ENCODE measurements around the gene KRTAP12-4.
"Not testable (repeated sequence)": the region's sequence is repeated elsewhere in the genome, so short reads cannot be mapped to it uniquely, and the experiment has no call there.

KRTAP12-4 gene

DNA sequence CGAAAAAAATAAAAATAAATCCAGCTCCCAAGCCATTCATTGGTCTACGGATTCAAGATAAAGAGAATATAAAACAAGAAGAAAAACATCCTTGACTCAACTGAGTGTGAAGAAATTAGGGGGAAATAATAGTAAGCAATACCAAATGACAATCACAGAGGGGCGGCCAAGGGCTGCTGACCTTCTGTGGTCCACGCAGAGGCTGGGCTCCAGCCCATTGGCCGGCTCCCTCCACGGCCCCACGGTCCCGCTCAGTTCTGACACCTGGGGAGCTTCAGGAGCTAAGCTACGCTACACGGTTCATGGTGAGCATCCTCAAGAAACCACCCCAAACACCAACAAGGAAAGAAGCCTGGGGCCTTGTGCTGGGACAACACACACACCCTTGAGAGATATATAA lies 42.1 kb upstream of the KRTAP12-4 start:
- Mint-ChIP-seq H3K27me3 (ENCODE audit: low read depth) (peaks cover 59% of the 10 kb centered on the region), H3K9me3 (peaks cover 27% of the 10 kb centered on the region), H3K36me3 (ENCODE audit: low read depth) (no peaks in the 10 kb centered on the region), H3K4me3 (no peak overlapping the region), H3K4me1 (peaks cover 18% of the 10 kb centered on the region), H3K27ac (no peak overlapping the region)
- TF ChIP-seq, protein P1, sequence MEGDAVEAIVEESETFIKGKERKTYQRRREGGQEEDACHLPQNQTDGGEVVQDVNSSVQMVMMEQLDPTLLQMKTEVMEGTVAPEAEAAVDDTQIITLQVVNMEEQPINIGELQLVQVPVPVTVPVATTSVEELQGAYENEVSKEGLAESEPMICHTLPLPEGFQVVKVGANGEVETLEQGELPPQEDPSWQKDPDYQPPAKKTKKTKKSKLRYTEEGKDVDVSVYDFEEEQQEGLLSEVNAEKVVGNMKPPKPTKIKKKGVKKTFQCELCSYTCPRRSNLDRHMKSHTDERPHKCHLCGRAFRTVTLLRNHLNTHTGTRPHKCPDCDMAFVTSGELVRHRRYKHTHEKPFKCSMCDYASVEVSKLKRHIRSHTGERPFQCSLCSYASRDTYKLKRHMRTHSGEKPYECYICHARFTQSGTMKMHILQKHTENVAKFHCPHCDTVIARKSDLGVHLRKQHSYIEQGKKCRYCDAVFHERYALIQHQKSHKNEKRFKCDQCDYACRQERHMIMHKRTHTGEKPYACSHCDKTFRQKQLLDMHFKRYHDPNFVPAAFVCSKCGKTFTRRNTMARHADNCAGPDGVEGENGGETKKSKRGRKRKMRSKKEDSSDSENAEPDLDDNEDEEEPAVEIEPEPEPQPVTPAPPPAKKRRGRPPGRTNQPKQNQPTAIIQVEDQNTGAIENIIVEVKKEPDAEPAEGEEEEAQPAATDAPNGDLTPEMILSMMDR (IDR thresholded peaks at IDR 0.05; ENCODE audit: unreplicated experiment in 3 of 3), result no peak

DNA sequence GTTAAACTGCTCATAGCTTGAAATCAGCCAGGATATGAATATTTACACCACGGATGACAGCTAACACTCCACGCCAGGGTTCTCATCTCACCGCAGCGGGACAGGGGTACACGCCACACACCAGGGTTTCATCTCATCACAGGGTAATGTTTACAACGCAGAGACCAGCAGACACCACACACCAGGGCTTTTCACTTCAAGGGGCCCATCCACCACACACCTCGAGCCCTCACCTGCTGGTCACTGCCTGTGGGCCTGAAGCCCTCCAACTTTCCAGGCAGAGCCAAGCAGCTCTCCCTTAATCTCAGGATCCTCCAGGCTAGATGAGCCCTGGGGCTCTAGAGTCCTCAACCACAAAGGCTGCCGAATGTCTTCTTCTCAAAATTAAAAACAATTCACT lies 41.2 kb upstream of the KRTAP12-4 start:
- Mint-ChIP-seq H3K27me3 (ENCODE audit: low read depth) (peaks cover 50% of the 10 kb centered on the region), H3K9me3 (peaks cover 27% of the 10 kb centered on the region), H3K4me3 (no peak overlapping the region), H3K4me1 (peaks cover 18% of the 10 kb centered on the region), H3K36me3 (ENCODE audit: low read depth) (no peaks in the 10 kb centered on the region), H3K27ac (no peak overlapping the region)
- TF ChIP-seq, protein P1 (IDR thresholded peaks at IDR 0.05; ENCODE audit: unreplicated experiment in 3 of 3), result no peak

DNA sequence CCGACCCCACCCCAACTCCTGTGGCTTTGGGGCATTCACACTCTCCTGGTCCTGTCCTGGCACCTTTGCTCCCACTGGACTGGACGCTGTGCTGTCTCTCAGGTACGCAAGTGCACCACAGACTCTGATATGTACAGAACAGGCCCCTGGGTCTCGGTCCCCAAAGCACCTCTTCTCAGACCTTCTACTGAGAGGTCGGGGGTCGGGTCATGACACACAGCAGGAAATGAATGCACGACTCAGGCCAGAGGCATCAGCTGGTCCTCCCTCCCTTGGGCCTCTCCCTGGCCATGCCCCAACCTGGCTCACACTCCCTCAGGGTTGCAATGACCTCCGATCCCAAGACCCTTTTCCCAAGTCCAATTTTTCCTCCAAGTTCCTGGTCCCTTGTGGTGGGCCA lies 40.7 kb upstream of the KRTAP12-4 start:
- Mint-ChIP-seq H3K27me3 (ENCODE audit: low read depth) (peaks cover 49% of the 10 kb centered on the region), H3K4me1 (peaks cover 20% of the 10 kb centered on the region), H3K9me3 (peaks cover 27% of the 10 kb centered on the region), H3K4me3 (no peak overlapping the region), H3K36me3 (ENCODE audit: low read depth) (no peaks in the 10 kb centered on the region), H3K27ac (no peak overlapping the region)
- TF ChIP-seq, protein P1 (IDR thresholded peaks at IDR 0.05; ENCODE audit: unreplicated experiment in 3 of 3), result no peak

DNA sequence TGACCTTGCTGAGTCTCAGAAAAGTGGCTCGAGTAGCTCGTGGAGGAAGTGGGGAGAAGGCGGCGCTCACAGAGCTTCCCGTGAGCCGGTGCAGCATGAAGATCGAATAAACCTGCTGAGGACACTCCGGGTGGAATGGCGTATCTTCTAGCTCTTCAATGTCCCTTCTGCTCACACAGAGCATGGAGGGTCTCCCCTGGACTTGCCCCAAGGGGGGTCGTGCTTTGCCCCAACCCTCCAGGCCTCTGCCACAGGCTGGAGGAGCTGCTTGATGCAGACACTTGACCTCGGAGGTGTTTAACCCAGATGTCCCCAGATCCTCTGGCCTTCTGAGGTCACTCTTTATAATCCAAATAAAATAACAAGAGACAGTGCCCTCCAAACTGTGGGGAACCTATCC lies 40.3 kb upstream of the KRTAP12-4 start:
- H3K36me3 Mint-ChIP-seq (ENCODE audit: low read depth), result no peaks in the 10 kb centered on the region
- no peak overlapping the region for H3K4me3 Mint-ChIP-seq
- H3K27ac Mint-ChIP-seq, result no peak overlapping the region
- peaks cover 27% of the 10 kb centered on the region for H3K9me3 Mint-ChIP-seq
- peaks cover 49% of the 10 kb centered on the region for H3K27me3 Mint-ChIP-seq (ENCODE audit: low read depth)
- peaks cover 25% of the 10 kb centered on the region for H3K4me1 Mint-ChIP-seq
- TF ChIP-seq, protein P1 (IDR thresholded peaks at IDR 0.05; ENCODE audit: unreplicated experiment in 3 of 3), result no peak

DNA sequence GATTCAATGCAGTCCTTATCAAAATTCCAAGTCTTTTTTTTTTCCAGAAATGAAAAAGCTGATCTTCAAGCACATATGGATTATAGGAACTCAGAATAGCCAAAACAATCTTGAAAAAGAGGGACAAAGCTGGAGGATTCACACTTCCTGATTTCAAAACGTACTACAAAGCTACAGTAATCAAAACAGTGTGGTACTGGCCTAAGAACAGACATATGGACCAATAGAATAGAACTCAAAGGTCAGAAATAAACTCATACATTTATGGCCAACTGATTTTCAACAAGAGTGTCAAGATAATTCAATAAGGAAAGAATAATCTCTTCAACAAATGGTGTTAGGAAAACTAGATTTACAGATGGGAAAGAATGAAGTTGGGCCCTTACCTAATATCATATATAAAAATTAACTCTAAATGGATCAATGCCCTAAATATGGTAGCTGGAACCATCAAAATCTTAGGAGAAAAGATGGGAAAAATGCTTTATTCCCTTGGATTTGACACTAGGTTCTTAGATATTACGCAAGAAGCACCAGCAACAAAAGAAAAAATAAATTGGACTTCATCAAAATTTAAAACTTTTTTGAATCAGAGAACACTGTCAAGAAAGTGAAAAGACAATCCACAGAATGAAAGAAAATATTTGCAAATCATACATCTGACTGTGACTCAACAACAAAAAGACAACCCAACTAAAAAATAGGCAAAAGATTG lies 38.5 kb upstream of the KRTAP12-4 start:
- Mint-ChIP-seq H3K4me3 (no peak overlapping the region), H3K9me3 (peaks cover 27% of the 10 kb centered on the region), H3K27me3 (ENCODE audit: low read depth) (peaks cover 47% of the 10 kb centered on the region), H3K27ac (no peak overlapping the region), H3K4me1 (peaks cover 19% of the 10 kb centered on the region), H3K36me3 (ENCODE audit: low read depth) (no peaks in the 10 kb centered on the region)
- TF ChIP-seq, protein P1 (IDR thresholded peaks at IDR 0.05; ENCODE audit: unreplicated experiment in 3 of 3), result no peak

DNA sequence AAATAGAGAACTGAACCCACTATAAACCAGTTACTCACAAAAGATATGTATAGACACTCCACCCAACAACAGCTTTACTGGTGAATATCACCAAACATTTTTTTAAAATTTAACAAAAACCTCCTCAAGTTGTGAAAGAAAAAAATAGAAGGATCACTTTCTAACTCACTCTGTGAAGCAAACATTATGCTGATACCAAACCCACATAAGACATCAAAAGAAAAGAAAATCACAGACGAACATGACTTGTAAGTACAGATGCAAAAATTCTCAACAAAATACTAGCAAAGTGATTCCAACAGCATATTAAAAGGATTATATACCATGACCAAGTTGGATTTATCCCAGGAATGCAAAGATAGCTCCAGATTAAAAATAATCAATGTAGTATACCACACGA lies 37.2 kb upstream of the KRTAP12-4 start:
- TF ChIP-seq, protein P1 (IDR thresholded peaks at IDR 0.05; ENCODE audit: unreplicated experiment in 3 of 3), result no peak
- Mint-ChIP-seq H3K9me3 (peaks cover 27% of the 10 kb centered on the region), H3K27me3 (ENCODE audit: low read depth) (peaks cover 48% of the 10 kb centered on the region), H3K27ac (no peak overlapping the region), H3K36me3 (ENCODE audit: low read depth) (no peaks in the 10 kb centered on the region), H3K4me1 (peaks cover 27% of the 10 kb centered on the region), H3K4me3 (no peak overlapping the region)

DNA sequence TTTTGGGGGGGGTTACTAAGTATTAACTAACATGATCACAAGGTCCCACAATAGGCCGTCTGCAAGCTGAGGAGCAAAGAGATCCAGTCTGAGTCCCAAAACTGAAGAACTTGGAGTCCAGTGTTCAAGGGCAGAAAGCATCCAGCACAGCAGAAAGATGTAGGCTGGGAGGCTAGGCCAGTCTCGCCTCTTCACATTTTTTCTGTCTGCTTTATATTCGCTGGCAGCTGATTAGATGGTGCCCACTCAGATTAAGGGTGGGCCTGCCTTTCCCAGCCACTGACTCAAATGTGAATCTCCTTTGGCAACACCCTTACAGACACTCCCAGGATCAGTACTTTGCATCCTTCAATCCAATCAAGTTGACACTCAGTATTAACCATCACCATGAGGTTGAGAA lies 35.3 kb upstream of the KRTAP12-4 start:
- not testable (repeated sequence) for H3K27ac Mint-ChIP-seq; H3K4me3 Mint-ChIP-seq; H3K36me3 Mint-ChIP-seq (ENCODE audit: low read depth)
- H3K9me3 Mint-ChIP-seq, result peaks cover 20% of the 10 kb centered on the region
- peaks cover 23% of the 10 kb centered on the region for H3K4me1 Mint-ChIP-seq
- peaks cover 45% of the 10 kb centered on the region for H3K27me3 Mint-ChIP-seq (ENCODE audit: low read depth)

Measured in nephron (organoid).